OCI-LY7 (cell line): ENCODE results near the gene SBF2. TPM values are rescaled to one million over a fixed set of nuclear protein-coding genes. Genes with fewer than 3 reads are reported as not detected.

Source experiments
- BruUV-seq: library from RNA; stranded (reverse); fragments of 400-500 nt; replicated peaks from 2 replicates; lab custom pipeline; 2021; lab: Mats Ljungman, UMichigan
- CTCF ChIA-PET: fragments of 300-600 bp; sonication (Branson Sonifier 250); formaldehyde crosslinking; loops from one replicate; lab custom pipeline; 2022; ENCODE audit warnings: antibody characterized with exemption; ENCODE audit not compliant: unreplicated experiment; lab: Charles Lee
- POLR2A ChIA-PET: fragments of 300-600 bp; sonication (Branson Sonifier 250); formaldehyde crosslinking; loops from one replicate; lab custom pipeline; 2022; ENCODE audit warnings: antibody characterized with exemption; lab: Charles Lee
- DNase-seq: peaks from one replicate; pipeline ENCODE4 v3.0.0-alpha.2; 2015; ENCODE audit warnings: low spot score
- H2AFZ ChIP-seq: fragments of 200-600 bp; sonication (generic), shearing (Covaris generic); 2 replicates; pipeline ENCODE4 v1.6.1; 2014; ENCODE audit warnings: mild to moderate bottlenecking, antibody characterized with exemption, low read length, moderate library complexity
- H3K27ac ChIP-seq: fragments of 200-600 bp; sonication (generic); 2 replicates; pipeline ENCODE4 v1.5.1; 2014; ENCODE audit warnings: mixed run types, low read depth, mild to moderate bottlenecking, moderate library complexity, low read length, inconsistent platforms; ENCODE audit not compliant: poor library complexity, severe bottlenecking
- H3K36me3 ChIP-seq: fragments of 200-600 bp; sonication (generic); 2 replicates; pipeline ENCODE4 v1.6.1; 2014; ENCODE audit warnings: mild to moderate bottlenecking, antibody characterized with exemption, low read length, moderate library complexity, mixed read lengths; ENCODE audit not compliant: insufficient read depth
- H3K4me1 ChIP-seq: fragments of 200-600 bp; sonication (generic); 2 replicates; pipeline ENCODE4 v1.5.1; 2014; ENCODE audit warnings: mild to moderate bottlenecking, low read length; ENCODE audit not compliant: insufficient read depth, poor library complexity, severe bottlenecking
- H3K4me2 ChIP-seq: fragments of 200-600 bp; sonication (generic); 2 replicates; pipeline ENCODE4 v1.6.1; 2014; ENCODE audit warnings: mild to moderate bottlenecking, low read length
- H3K4me3 ChIP-seq: fragments of 200-600 bp; sonication (generic); 2 replicates; pipeline ENCODE4 v1.5.1; 2014; ENCODE audit warnings: mild to moderate bottlenecking, low read depth, low read length; ENCODE audit not compliant: poor library complexity, severe bottlenecking
- H3K79me2 ChIP-seq: fragments of 200-600 bp; sonication (generic); 2 replicates; pipeline ENCODE4 v1.6.1; 2016; ENCODE audit warnings: low read depth, mild to moderate bottlenecking, low read length, moderate library complexity, mixed read lengths; ENCODE audit not compliant: insufficient read depth
- H3K9me2 ChIP-seq: fragments of 200-600 bp; sonication (generic); 2 replicates; pipeline ENCODE4 v1.6.1; 2016; ENCODE audit warnings: mild to moderate bottlenecking, low read length, mixed read lengths; ENCODE audit not compliant: insufficient read depth
- H3K9me3 ChIP-seq: fragments of 200-600 bp; sonication (generic); 2 replicates; pipeline ENCODE4 v1.6.1; 2014; ENCODE audit warnings: mild to moderate bottlenecking, mixed run types, low read length, mixed read lengths
- H4K20me1 ChIP-seq: fragments of 200-600 bp; sonication (generic); 2 replicates; pipeline ENCODE4 v1.6.1; 2014; ENCODE audit warnings: mild to moderate bottlenecking, antibody characterized with exemption, low read length, moderate library complexity, mixed read lengths; ENCODE audit not compliant: insufficient read depth
- CTCF ChIP-seq: fragments of 200-600 bp; sonication (generic); conservative IDR thresholded peaks from 2 replicates; pipeline ENCODE4 v1.5.1; 2014; ENCODE audit warnings: mild to moderate bottlenecking, antibody characterized with exemption, low read length, moderate library complexity, mixed read lengths
- EZH2phosphoT487 ChIP-seq: fragments of 200-600 bp; sonication (generic); IDR thresholded peaks from 2 replicates; pipeline ENCODE4 v1.6.1; 2018; ENCODE audit warnings: low read depth, borderline replicate concordance, mild to moderate bottlenecking, mixed run types, antibody characterized with exemption, low read length, moderate library complexity, mixed read lengths
- intact Hi-C: fragments of 100-400 bp; cut with micrococcal nuclease; formaldehyde crosslinking; loops from one replicate; pipeline ENCODE4 v1.10.0; 2022; ENCODE audit not compliant: unreplicated experiment
- total RNA-seq, 2 experiments: library from RNA; depleted of rRNA in 1 of 2; stranded (reverse); fragments of >200 nt in 1 of 2; shearing (Covaris generic) in 1 of 2; gene quantifications; 2 replicates each; pipeline ENCODE4 v1.2.3, GENCODE V29; 2014 to 2022

The SBF2 gene
- total RNA-seq, 2 experiments from 2014 or later, result 12.9 to 14.3 TPM

- Histone ChIP-seq H3K4me3 (no peak overlapping the region), H3K79me2 (no peaks in the 10 kb centered on the region), H2AFZ (no peak overlapping the region), H3K9me2 (no peaks in the 10 kb centered on the region), H3K4me2 (no peak overlapping the region), H3K27ac (no peak overlapping the region), H4K20me1 (no peaks in the 10 kb centered on the region), H3K9me3 (no peaks in the 10 kb centered on the region), H3K36me3 (no peaks in the 10 kb centered on the region), H3K4me1 (no peaks in the 10 kb centered on the region)
- no peak for TF ChIP-seq CTCF
- no peak for TF ChIP-seq EZH2phosphoT487
- DNase-seq, result no peak
- POLR2A ChIA-PET, result no interaction called here
- no TSS peak for BruUV-seq
- CTCF ChIA-PET, result no interaction called here
- intact Hi-C loops, result no loop called here
Measured at GRCh38 chr11:10107497-10107896, 186.5 kb downstream of the SBF2 start.

- ChIA-PET CTCF (no interaction called here), POLR2A (no interaction called here)
- BruUV-seq, result no TSS peak
- no peak for TF ChIP-seq CTCF
- no peak for TF ChIP-seq EZH2phosphoT487
- H2AFZ ChIP-seq, result no peak overlapping the region
- no peak overlapping the region for H3K27ac ChIP-seq
- H3K9me2 ChIP-seq, result no peaks in the 10 kb centered on the region
- H3K4me2 ChIP-seq, result no peak overlapping the region
- no peak for DNase-seq
- no peaks in the 10 kb centered on the region for H3K9me3 ChIP-seq
- no peaks in the 10 kb centered on the region for H3K79me2 ChIP-seq
- no peaks in the 10 kb centered on the region for H3K36me3 ChIP-seq
- H3K4me1 ChIP-seq, result no peaks in the 10 kb centered on the region
- intact Hi-C loops, result no loop called here
- no peaks in the 10 kb centered on the region for H4K20me1 ChIP-seq
- H3K4me3 ChIP-seq, result no peak overlapping the region
Measured at GRCh38 chr11:10097615-10098014, 196.4 kb downstream of the SBF2 start.

GRCh38 chr11:10096987-10097386, 197.0 kb downstream of the SBF2 start:
- H3K4me2 ChIP-seq, result no peak overlapping the region
- no peaks in the 10 kb centered on the region for H3K9me3 ChIP-seq
- POLR2A ChIA-PET, result interaction anchor here (0.6 kb wide), 1 partner anchor 15 kb away, joined by 3 read pairs; no protein-coding TSS in a partner anchor
- intact Hi-C loops, result no loop called here
- H3K27ac ChIP-seq, result no peak overlapping the region
- no peaks in the 10 kb centered on the region for H4K20me1 ChIP-seq
- BruUV-seq, result no TSS peak
- TF ChIP-seq CTCF, result no peak
- no peak for TF ChIP-seq EZH2phosphoT487
- no peaks in the 10 kb centered on the region for H3K4me1 ChIP-seq
- H3K9me2 ChIP-seq, result no peaks in the 10 kb centered on the region
- no peak overlapping the region for H2AFZ ChIP-seq
- H3K79me2 ChIP-seq, result no peaks in the 10 kb centered on the region
- CTCF ChIA-PET, result no interaction called here
- DNase-seq, result no peak
- no peaks in the 10 kb centered on the region for H3K36me3 ChIP-seq
- H3K4me3 ChIP-seq, result no peak overlapping the region
